Lung (tissue), 12 donors: ENCODE data around the gene FTCD. TPM values are rescaled to one million over a fixed set of nuclear protein-coding genes. Genes with fewer than 3 reads are reported as not detected.

ENCODE experiments used
- ATAC-seq: fragments of 200-7000 bp; cut with Tn5 transposase; one replicate; pipeline ENCODE4 v1.9.1; 2020; ENCODE audit warnings: moderate number of reproducible peaks; ENCODE audit not compliant: insufficient read depth, low FRiP score
- DNase-seq, 3 donors: peaks; one replicate each; pipeline ENCODE4 v3.0.0-alpha.2; 2013 to 2017
- H3K27ac ChIP-seq, 2 donors: one replicate each; pipeline ENCODE4 v1.5.1; 2013; ENCODE audit warnings: mild to moderate bottlenecking in 2 of 2, moderate library complexity in 2 of 2, control low read depth in 1 of 2, inconsistent platforms in 1 of 2, low read depth in 1 of 2, low read length in 1 of 2
- H3K27me3 ChIP-seq, 3 donors: one replicate each; pipeline ENCODE4 v1.5.1; 2013; ENCODE audit warnings: low read length in 2 of 3; ENCODE audit not compliant: control insufficient read depth in 3 of 3, insufficient read depth in 3 of 3
- H3K36me3 ChIP-seq, 4 donors: one replicate each; pipeline ENCODE4 v1.5.1; 2013; ENCODE audit warnings: low read length in 4 of 4, mild to moderate bottlenecking in 1 of 4, moderate library complexity in 1 of 4; ENCODE audit not compliant: control insufficient read depth in 4 of 4, insufficient read depth in 4 of 4
- H3K4me1 ChIP-seq, 5 donors: one replicate each; pipeline ENCODE4 v1.5.1; 2013; ENCODE audit warnings: low read length in 5 of 5, mild to moderate bottlenecking in 2 of 5, moderate library complexity in 1 of 5; ENCODE audit not compliant: control insufficient read depth in 5 of 5, insufficient read depth in 5 of 5
- H3K4me3 ChIP-seq: one replicate; pipeline ENCODE4 v1.5.1; 2013; ENCODE audit warnings: mild to moderate bottlenecking, control low read depth, moderate library complexity
- H3K9ac ChIP-seq, 2 donors: one replicate each; pipeline ENCODE4 v1.5.1; 2013; ENCODE audit warnings: low read length in 2 of 2, control low read depth in 1 of 2; ENCODE audit not compliant: insufficient read depth in 1 of 2
- H3K9me3 ChIP-seq, 4 donors: one replicate each; pipeline ENCODE4 v1.5.1; 2013; ENCODE audit warnings: low read length in 3 of 4, mild to moderate bottlenecking in 1 of 4, moderate library complexity in 1 of 4; ENCODE audit not compliant: control insufficient read depth in 4 of 4, insufficient read depth in 3 of 4
- WGBS, 2 donors: extraction: QIAGEN DNeasy Blood & Tissue Kit; methylation state at CpG; one replicate each; pipeline ENCODE4 v1.1.7; 2013; 5-methylcytosine and 5-hydroxymethylcytosine counted together
- polyA plus RNA-seq, 2 donors: library from polyadenylated mRNA; stranded (reverse); fragments of 200-250 nt; gene quantifications; one replicate each; pipeline ENCODE4 v1.2.1, GENCODE V29; 2013
- total RNA-seq, 2 donors: library from RNA; depleted of rRNA in 1 of 2; stranded (reverse); fragments of >200 nt in 1 of 2; gene quantifications; one replicate each; pipeline ENCODE4 v1.2.1, GENCODE V29; 2014 to 2021
- TF ChIP-seq, protein P1 (sequence below): IDR thresholded peaks from 2 replicates; pipeline ENCODE4 v1.5.1; 2012; ENCODE audit warnings: mild to moderate bottlenecking; ENCODE audit errors: control extremely low read depth, extremely low read depth
- donor health status: control.
- donor health status: control.
- donor health status: Bipolar disorder and iron deficiency.
- donor health status: healthy.
- donor health status: DM: yes; HTN: yes; CAD: no.

Gene FTCD
- total and polyA plus RNA-seq, 4 donors, result 0.03 to 0.43 (median 0.20) TPM

DNA sequence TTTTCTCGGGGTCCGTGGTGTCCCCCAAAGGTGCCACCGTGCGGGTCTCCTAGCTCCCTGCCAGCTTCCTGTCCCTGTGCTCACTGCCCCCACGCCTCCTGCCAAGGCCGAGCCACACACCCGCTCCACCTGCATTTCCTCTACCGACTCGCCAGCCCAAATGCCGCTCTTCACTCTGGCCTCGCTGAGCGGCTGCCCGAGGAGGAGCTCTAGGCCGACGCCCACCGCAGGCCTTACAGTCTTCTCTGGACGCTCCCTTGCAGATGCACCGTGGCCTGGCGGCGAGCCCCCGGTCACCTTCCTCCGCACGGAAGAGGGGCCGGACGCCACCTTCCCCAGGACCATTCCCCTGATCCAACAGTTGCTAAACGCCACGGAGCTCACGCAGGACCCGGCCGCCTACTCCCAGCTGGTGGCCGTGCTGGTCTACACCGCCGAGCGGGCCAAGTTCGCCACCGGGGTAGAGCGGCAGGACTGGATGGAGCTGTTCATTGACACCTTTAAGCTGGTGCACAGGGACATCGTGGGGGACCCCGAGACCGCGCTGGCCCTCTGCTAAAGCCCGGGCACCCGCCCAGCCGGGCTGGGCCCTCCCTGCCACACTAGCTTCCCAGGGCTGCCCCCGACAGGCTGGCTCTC is 26.3 kb downstream of the FTCD start:
- 91% methylated on average over 45 of the region's 45 CpGs for WGBS, 2 donors
- no peak for ATAC-seq
- Histone ChIP-seq H3K36me3 (peaks cover 0 to 21% (median 5%) of the 10 kb centered on the region in 4 donors), H3K9me3 (no peaks in the 10 kb centered on the region), H3K4me1 (no peaks in the 10 kb centered on the region), H3K27ac (peak overlapping the region in 1 of 2 donors; percentile 30), H3K4me3 (no peak overlapping the region), H3K27me3 (no peaks in the 10 kb centered on the region), H3K9ac (no peak overlapping the region)
- TF ChIP-seq, protein P1, sequence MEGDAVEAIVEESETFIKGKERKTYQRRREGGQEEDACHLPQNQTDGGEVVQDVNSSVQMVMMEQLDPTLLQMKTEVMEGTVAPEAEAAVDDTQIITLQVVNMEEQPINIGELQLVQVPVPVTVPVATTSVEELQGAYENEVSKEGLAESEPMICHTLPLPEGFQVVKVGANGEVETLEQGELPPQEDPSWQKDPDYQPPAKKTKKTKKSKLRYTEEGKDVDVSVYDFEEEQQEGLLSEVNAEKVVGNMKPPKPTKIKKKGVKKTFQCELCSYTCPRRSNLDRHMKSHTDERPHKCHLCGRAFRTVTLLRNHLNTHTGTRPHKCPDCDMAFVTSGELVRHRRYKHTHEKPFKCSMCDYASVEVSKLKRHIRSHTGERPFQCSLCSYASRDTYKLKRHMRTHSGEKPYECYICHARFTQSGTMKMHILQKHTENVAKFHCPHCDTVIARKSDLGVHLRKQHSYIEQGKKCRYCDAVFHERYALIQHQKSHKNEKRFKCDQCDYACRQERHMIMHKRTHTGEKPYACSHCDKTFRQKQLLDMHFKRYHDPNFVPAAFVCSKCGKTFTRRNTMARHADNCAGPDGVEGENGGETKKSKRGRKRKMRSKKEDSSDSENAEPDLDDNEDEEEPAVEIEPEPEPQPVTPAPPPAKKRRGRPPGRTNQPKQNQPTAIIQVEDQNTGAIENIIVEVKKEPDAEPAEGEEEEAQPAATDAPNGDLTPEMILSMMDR, result no peak
- DNase-seq, result no peak

DNA sequence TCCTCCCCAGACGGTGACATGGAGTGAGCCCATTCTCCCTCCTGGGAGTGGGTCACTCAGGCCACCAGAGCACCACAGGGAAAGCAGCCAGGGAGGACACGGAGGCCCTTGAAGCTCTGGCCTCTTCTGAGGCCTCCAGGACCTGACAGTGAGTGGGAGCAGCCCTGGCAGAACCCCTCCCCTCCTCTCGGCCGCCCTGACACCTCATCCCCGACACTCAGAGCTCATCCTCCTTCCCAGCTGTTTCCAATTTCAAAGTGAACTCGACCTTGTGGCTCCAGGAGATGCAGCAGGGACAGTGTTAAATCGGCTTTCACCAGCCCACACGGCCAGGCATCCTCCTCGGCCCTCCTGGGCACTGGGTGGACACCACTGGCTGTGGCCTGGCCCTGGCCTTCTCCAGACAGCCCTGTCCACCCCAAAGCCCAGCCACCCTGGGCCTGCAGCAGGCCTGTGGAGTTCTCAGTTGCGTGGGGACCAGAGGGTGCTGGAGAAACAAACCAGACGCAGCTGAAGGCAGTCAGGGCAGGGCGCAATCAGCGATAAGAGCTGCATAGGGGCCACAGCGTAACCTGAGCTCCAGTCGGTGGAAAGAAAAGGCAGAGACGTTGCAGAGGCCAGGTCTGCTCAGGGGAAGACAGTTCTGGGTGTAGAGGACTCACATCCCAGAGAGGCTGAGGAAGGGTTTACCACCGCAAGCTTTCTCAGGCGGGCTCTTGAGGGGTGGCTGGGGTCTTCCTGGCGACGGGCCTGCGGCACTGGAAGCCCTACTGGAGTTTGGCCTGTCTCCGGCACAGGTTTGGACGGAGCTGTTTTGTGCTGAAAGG is 27.1 kb downstream of the FTCD start:
- Histone ChIP-seq H3K9ac (no peak overlapping the region), H3K36me3 (peaks cover 0 to 21% (median 8%) of the 10 kb centered on the region in 4 donors), H3K4me3 (no peak overlapping the region), H3K27ac (peak overlapping the region in 1 of 2 donors; percentile 30), H3K9me3 (no peaks in the 10 kb centered on the region), H3K27me3 (no peaks in the 10 kb centered on the region), H3K4me1 (no peaks in the 10 kb centered on the region)
- DNase-seq (peak in 2 of 3 donors; percentile 28 to 39), ATAC-seq (no peak)
- 76 to 86% methylated on average over 23 of the region's 23 CpGs for WGBS, 2 donors
- TF ChIP-seq, protein P1, result no peak

DNA sequence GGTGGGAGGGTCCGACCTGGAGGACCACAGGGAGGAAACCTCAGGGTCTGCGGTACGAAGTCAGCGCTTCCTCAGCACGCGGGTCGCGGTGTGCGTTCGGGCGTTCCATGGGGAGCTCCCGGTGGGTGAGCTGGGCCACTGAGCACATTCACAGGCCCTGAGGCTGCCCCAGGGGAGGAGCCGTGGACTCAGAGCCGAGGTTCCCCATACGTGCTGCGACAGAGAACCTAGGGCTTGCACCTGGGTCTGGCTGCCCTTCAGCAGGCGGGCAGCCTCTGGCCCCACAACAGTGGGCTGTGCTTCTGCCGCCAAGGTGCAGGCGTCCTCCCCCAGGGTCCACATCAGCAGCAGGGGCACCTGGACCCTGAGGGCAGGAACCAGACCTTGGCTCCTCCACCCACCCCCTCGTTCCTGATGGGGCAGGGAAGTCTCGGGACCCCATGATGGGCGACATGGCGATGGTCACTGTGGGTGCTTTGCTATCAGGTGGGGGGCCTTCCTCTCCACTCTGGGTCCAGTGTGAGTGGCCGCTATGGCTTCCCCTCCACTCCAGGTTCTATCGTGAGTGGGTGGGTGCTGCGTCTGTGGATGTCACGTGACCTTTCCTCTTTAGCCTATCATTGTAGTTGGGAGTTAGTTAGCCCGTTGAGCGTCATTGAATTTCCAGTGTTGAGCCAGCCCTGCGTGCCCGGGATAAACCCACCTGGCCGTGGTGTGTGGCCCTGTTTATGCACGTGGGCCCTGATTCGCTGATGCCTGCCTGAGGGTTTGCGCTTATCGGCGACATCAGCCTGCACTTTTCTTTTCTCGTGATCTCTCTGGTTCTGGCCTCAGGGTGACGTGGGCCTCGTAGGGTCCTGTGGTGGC is 27.9 kb downstream of the FTCD start:
- 89 to 93% methylated on average over 40 of the region's 40 CpGs for WGBS, 2 donors
- no peak overlapping the region for H3K27ac ChIP-seq
- H3K4me1 ChIP-seq, result no peaks in the 10 kb centered on the region
- H3K4me3 ChIP-seq, result no peak overlapping the region
- DNase-seq, result peak in 1 of 3 donors; percentile 12
- H3K9ac ChIP-seq, result no peak overlapping the region
- H3K9me3 ChIP-seq, result no peaks in the 10 kb centered on the region
- H3K27me3 ChIP-seq, result no peaks in the 10 kb centered on the region
- H3K36me3 ChIP-seq, result peaks cover 0 to 24% (median 10%) of the 10 kb centered on the region in 4 donors
- ATAC-seq, result no peak
- TF ChIP-seq, protein P1, result no peak
